Neural cell (in vitro differentiated cells): ENCODE measurements around the gene FLT3LG. TPM values are rescaled to one million over a fixed set of nuclear protein-coding genes. Genes with fewer than 3 reads are reported as not detected.

ENCODE experiments used
- H2AFZ ChIP-seq: fragments of 200-600, 300-800 bp; sonication (generic), shearing (Covaris generic); 2 replicates; pipeline ENCODE4 v1.6.0; 2014; ENCODE audit warnings: low read depth, mild to moderate bottlenecking, antibody characterized with exemption, low read length, moderate library complexity
- H3F3A ChIP-seq: fragments of 200-600 bp; shearing (Covaris generic); 2 replicates; pipeline ENCODE4 v1.6.1; 2016; ENCODE audit warnings: mild to moderate bottlenecking, moderate library complexity, mixed read lengths, antibody characterized with exemption, low read length; ENCODE audit not compliant: insufficient read depth, poor library complexity, severe bottlenecking
- H3K27ac ChIP-seq: fragments of 200-600, 300-800 bp; sonication (generic), shearing (Covaris generic); 2 replicates; pipeline ENCODE4 v1.5.1; 2014; ENCODE audit warnings: mild to moderate bottlenecking, low read length, moderate library complexity
- H3K27me3 ChIP-seq: fragments of 300-800, 200-600 bp; sonication (generic), shearing (Covaris generic); 2 replicates; pipeline ENCODE4 v1.6.0; 2014; ENCODE audit warnings: mild to moderate bottlenecking, low read depth, low read length, moderate library complexity; ENCODE audit not compliant: insufficient read depth
- H3K36me3 ChIP-seq: fragments of 300-800, 200-600 bp; sonication (generic), shearing (Covaris generic); 2 replicates; pipeline ENCODE4 v1.5.1; 2014; ENCODE audit warnings: mild to moderate bottlenecking, antibody characterized with exemption, low read length, moderate library complexity; ENCODE audit not compliant: insufficient read depth
- H3K4me2 ChIP-seq: fragments of 300-800, 200-600 bp; sonication (generic), shearing (Covaris generic); 2 replicates; pipeline ENCODE4 v1.6.0; 2014; ENCODE audit warnings: mild to moderate bottlenecking, low read length
- H3K4me3 ChIP-seq: fragments of 300-800, 200-600 bp; sonication (generic), shearing (Covaris generic); 2 replicates; pipeline ENCODE4 v1.5.1; 2014; ENCODE audit warnings: mild to moderate bottlenecking, low read length, moderate library complexity
- H3K79me2 ChIP-seq: fragments of 200-600 bp; shearing (Covaris generic); replicated peaks from 2 replicates; pipeline ENCODE4 v1.6.0; 2014; ENCODE audit warnings: mild to moderate bottlenecking, low read length, moderate library complexity; ENCODE audit not compliant: insufficient read depth
- H3K9ac ChIP-seq: fragments of 300-800, 200-600 bp; sonication (generic), shearing (Covaris generic); 2 replicates; pipeline ENCODE4 v1.6.1; 2016; ENCODE audit warnings: mild to moderate bottlenecking, low read length, mixed read lengths
- H3K9me2 ChIP-seq: fragments of 200-600 bp; shearing (Covaris generic); 2 replicates; pipeline ENCODE4 v1.6.1; 2016; ENCODE audit warnings: mild to moderate bottlenecking, low read length, mixed read lengths; ENCODE audit not compliant: insufficient read depth
- H3K9me3 ChIP-seq: fragments of 200-600, 300-800 bp; sonication (generic), shearing (Covaris generic); 2 replicates; pipeline ENCODE4 v1.6.1; 2016; ENCODE audit warnings: mild to moderate bottlenecking, mixed run types, low read length, moderate library complexity, mixed read lengths
- H4K20me1 ChIP-seq: fragments of 200-600 bp; shearing (Covaris generic); 2 replicates; pipeline ENCODE4 v1.6.1; 2016; ENCODE audit warnings: mild to moderate bottlenecking, mixed run types; ENCODE audit not compliant: insufficient read depth
- CTCF ChIP-seq: fragments of 450-650 bp; IDR thresholded peaks from 2 replicates; pipeline ENCODE4 v1.5.1; 2014; ENCODE audit warnings: antibody characterized with exemption, mild to moderate bottlenecking, moderate library complexity; ENCODE audit not compliant: poor library complexity, severe bottlenecking
- EP300 ChIP-seq: fragments of 450-650 bp; conservative IDR thresholded peaks from 2 replicates; pipeline ENCODE4 v1.6.1; 2014; ENCODE audit warnings: antibody characterized with exemption, mild to moderate bottlenecking, moderate library complexity; ENCODE audit not compliant: poor library complexity, severe bottlenecking
- EZH2 ChIP-seq: fragments of 200-600, 300-800 bp; shearing (Covaris generic), sonication (generic); IDR thresholded peaks from 2 replicates; pipeline ENCODE4 v1.6.1; 2014; ENCODE audit warnings: antibody characterized with exemption, low read length, borderline replicate concordance, mild to moderate bottlenecking; ENCODE audit not compliant: insufficient read depth, poor library complexity, severe bottlenecking
- MXI1 ChIP-seq: fragments of 450-650 bp; conservative IDR thresholded peaks from 2 replicates; pipeline ENCODE4 v1.6.1; 2014; ENCODE audit warnings: antibody characterized with exemption, mild to moderate bottlenecking; ENCODE audit not compliant: poor library complexity, severe bottlenecking
- POLR2AphosphoS5 ChIP-seq: IDR thresholded peaks from 2 replicates; pipeline ENCODE4 v1.6.1; 2012
- RAD21 ChIP-seq: fragments of 450-650 bp; conservative IDR thresholded peaks from 2 replicates; pipeline ENCODE4 v1.6.1; 2014; ENCODE audit warnings: antibody characterized with exemption, mild to moderate bottlenecking, moderate library complexity
- REST ChIP-seq: IDR thresholded peaks from 2 replicates; pipeline ENCODE4 v1.6.1; 2012; ENCODE audit warnings: borderline replicate concordance
- SMC3 ChIP-seq: fragments of 450-650 bp; conservative IDR thresholded peaks from 2 replicates; pipeline ENCODE4 v1.6.1; 2014; ENCODE audit warnings: antibody characterized with exemption, mild to moderate bottlenecking, moderate library complexity; ENCODE audit not compliant: poor library complexity
- TAF1 ChIP-seq: IDR thresholded peaks from 2 replicates; pipeline ENCODE4 v1.6.1; 2012; ENCODE audit warnings: low read depth
- polyA plus RNA-seq: library from polyadenylated mRNA; depleted of rRNA; stranded (reverse); fragments of >200 nt; gene quantifications from 2 replicates; pipeline ENCODE4 v1.2.3, GENCODE V29; 2014

The FLT3LG gene
- polyA plus RNA-seq, 1 donor from 2014 or later = not detected

- Histone ChIP-seq H2AFZ (no peak overlapping the region), H3K4me2 (no peak overlapping the region), H3K36me3 (no peaks in the 10 kb centered on the region), H3K27me3 (peaks cover 74% of the 10 kb centered on the region), H3K9me3 (no peaks in the 10 kb centered on the region), H4K20me1 (no peaks in the 10 kb centered on the region), H3K27ac (no peak overlapping the region), H3K9me2 (no peaks in the 10 kb centered on the region), H3F3A (no peaks in the 10 kb centered on the region), H3K9ac (no peak overlapping the region), H3K79me2 (no peaks in the 10 kb centered on the region), H3K4me3 (no peak overlapping the region)
- TF ChIP-seq TAF1 (no peak), SMC3 (no peak), CTCF (no peak), EP300 (no peak), POLR2AphosphoS5 (no peak), REST (no peak), EZH2 (no peak), MXI1 (no peak), RAD21 (no peak)
These were observed 34.2 kb upstream of the FLT3LG start for GRCh38 chr19:49439836-49440235.

GRCh38 chr19:49440439-49441209, 33.4 kb upstream of the FLT3LG start:
- Histone ChIP-seq H3K9me2 (no peaks in the 10 kb centered on the region), H3K9me3 (no peaks in the 10 kb centered on the region), H4K20me1 (no peaks in the 10 kb centered on the region), H3K27me3 (peaks cover 74% of the 10 kb centered on the region), H3K4me3 (peak overlapping the region; percentile 52), H2AFZ (no peak overlapping the region), H3K79me2 (no peaks in the 10 kb centered on the region), H3K27ac (no peak overlapping the region), H3K4me2 (no peak overlapping the region), H3K36me3 (no peaks in the 10 kb centered on the region), H3K9ac (peak overlapping the region; percentile 3), H3F3A (no peaks in the 10 kb centered on the region)
- TF ChIP-seq MXI1 = no peak
- TF ChIP-seq REST = no peak
- TF ChIP-seq EZH2 = peak; percentile 48
